GM23338 (cell line): ENCODE results near the gene RELB. TPM values are rescaled to one million over a fixed set of nuclear protein-coding genes. Genes with fewer than 3 reads are reported as not detected.

Experiments used
- CREB1 ChIP-seq: fragments of 250-450 bp; sonication (Bioruptor Pico); IDR thresholded peaks from 2 replicates; pipeline ENCODE4 v1.5.0; 2020; ENCODE audit warnings: low read depth, mild to moderate bottlenecking, moderate library complexity
- EZH2 ChIP-seq: fragments of 200-600 bp; sonication (generic); IDR thresholded peaks from one replicate; pipeline ENCODE4 v1.8.0; 2017; ENCODE audit warnings: antibody characterized with exemption, mild to moderate bottlenecking, low read depth; ENCODE audit not compliant: unreplicated experiment
- EZH2phosphoT487 ChIP-seq: fragments of 200-600 bp; sonication (generic); IDR thresholded peaks from one replicate; pipeline ENCODE4 v1.8.1; 2018; ENCODE audit warnings: antibody characterized with exemption; ENCODE audit not compliant: unreplicated experiment
- NANOG ChIP-seq: IDR thresholded peaks from 2 replicates; pipeline ENCODE4 v1.6.1; 2016; ENCODE audit warnings: antibody characterized with exemption, borderline replicate concordance
- STAT1 ChIP-seq: IDR thresholded peaks from one replicate; pipeline ENCODE4 v1.6.1; 2016; ENCODE audit warnings: antibody characterized with exemption; ENCODE audit not compliant: unreplicated experiment
- ZNF331 ChIP-seq: fragments of 250-450 bp; sonication (Bioruptor Pico); IDR thresholded peaks from 2 replicates; pipeline ENCODE4 v1.5.0; 2020; ENCODE audit warnings: low read depth, mild to moderate bottlenecking, moderate library complexity
- polyA plus RNA-seq: library from polyadenylated mRNA; unstranded; fragments of >200 nt; fragmentation: Nextera tagmentation; extraction: Ambion mirVana; gene quantifications from 2 replicates; pipeline ENCODE4 v1.2.1, GENCODE V29; 2016
- small RNA-seq: library from RNA; depleted of rRNA; stranded (forward); fragments of <200 nt; gene quantifications from one replicate; pipeline ENCODE3, GENCODE V24; 2014; ENCODE audit warnings: low replicate concordance
- total RNA-seq: library from RNA; depleted of rRNA; stranded (reverse); fragments of >200 nt; shearing (Covaris generic); gene quantifications from 2 replicates; pipeline ENCODE4 v1.2.3, GENCODE V29; 2014; rRNA removed
- TF ChIP-seq, protein P1 (sequence below): IDR thresholded peaks from 2 replicates; pipeline ENCODE4 v1.6.1; 2016; ENCODE audit warnings: antibody characterized with exemption
- TF ChIP-seq, protein P2 (sequence below), 2 experiments: fragments of 200-600 bp in 1 of 2; sonication (generic) in 1 of 2; conservative IDR thresholded peaks; 2 replicates each; pipeline versions ENCODE4 v1.5.1 to v1.6.1; 2016 to 2017; ENCODE audit warnings: antibody characterized with exemption in 2 of 2, low read depth in 2 of 2, mild to moderate bottlenecking in 2 of 2, moderate library complexity in 1 of 2

RELB gene
- total and polyA plus RNA-seq, 2 experiments from 2014 or later = 7.9 to 13.1 TPM

DNA sequence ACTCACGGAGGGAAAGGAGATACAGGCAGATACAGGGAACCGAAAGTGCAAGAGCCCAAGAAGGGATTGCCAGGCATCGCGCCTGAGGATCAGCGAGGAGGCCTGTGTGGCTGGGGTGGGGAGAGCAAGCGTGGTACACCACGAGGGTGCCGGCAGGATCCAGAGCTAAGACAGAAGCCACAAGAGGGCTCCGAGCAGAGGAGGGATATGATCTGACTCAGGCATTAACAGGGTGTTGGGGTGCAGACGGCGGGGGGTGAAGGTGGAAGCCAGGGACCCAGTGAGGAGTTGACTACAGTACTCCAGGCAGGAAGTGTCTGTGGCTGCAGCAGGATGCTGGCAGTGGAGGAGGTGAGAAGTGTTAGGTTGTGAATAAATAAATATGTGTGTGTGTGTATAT, 86.3 kb downstream of the RELB start (continued):
- TF ChIP-seq NANOG (no peak), EZH2phosphoT487 (no peak), ZNF331 (CRISPR knock-in tag) (no peak), CREB1 (CRISPR knock-in tag) (no peak), STAT1 (no peak), EZH2 (no peak)
- TF ChIP-seq, protein P1, sequence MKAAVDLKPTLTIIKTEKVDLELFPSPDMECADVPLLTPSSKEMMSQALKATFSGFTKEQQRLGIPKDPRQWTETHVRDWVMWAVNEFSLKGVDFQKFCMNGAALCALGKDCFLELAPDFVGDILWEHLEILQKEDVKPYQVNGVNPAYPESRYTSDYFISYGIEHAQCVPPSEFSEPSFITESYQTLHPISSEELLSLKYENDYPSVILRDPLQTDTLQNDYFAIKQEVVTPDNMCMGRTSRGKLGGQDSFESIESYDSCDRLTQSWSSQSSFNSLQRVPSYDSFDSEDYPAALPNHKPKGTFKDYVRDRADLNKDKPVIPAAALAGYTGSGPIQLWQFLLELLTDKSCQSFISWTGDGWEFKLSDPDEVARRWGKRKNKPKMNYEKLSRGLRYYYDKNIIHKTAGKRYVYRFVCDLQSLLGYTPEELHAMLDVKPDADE = no peak
- TF ChIP-seq, protein P2, sequence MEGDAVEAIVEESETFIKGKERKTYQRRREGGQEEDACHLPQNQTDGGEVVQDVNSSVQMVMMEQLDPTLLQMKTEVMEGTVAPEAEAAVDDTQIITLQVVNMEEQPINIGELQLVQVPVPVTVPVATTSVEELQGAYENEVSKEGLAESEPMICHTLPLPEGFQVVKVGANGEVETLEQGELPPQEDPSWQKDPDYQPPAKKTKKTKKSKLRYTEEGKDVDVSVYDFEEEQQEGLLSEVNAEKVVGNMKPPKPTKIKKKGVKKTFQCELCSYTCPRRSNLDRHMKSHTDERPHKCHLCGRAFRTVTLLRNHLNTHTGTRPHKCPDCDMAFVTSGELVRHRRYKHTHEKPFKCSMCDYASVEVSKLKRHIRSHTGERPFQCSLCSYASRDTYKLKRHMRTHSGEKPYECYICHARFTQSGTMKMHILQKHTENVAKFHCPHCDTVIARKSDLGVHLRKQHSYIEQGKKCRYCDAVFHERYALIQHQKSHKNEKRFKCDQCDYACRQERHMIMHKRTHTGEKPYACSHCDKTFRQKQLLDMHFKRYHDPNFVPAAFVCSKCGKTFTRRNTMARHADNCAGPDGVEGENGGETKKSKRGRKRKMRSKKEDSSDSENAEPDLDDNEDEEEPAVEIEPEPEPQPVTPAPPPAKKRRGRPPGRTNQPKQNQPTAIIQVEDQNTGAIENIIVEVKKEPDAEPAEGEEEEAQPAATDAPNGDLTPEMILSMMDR (conservative IDR thresholded peaks at IDR 0.05; ENCODE audit: low read depth in 2 of 2) = no peak

Small RNAs within 50 kb of the gene (small RNA-seq; reads per million reads assigned to genes)
- not detected for gene RNU6-611P

Other genes starting within 250 kb of the RELB start
- 27.1 and 29.3 TPM in 2 replicates for gene CBLC, start 223.6 kb upstream of the RELB start, total RNA-seq
- gene CBLC, start 223.6 kb upstream of the RELB start, polyA plus RNA-seq = 13.8 and 14.5 TPM in 2 replicates
- gene BCAM, start 192.4 kb upstream of the RELB start, total RNA-seq = 80.5 and 100 TPM in 2 replicates
- 33.3 and 36.9 TPM in 2 replicates for gene BCAM, start 192.4 kb upstream of the RELB start, polyA plus RNA-seq
- gene NECTIN2, start 155.2 kb upstream of the RELB start, total RNA-seq = 230 and 235 TPM in 2 replicates
- 109 and 113 TPM in 2 replicates for gene NECTIN2, start 155.2 kb upstream of the RELB start, polyA plus RNA-seq
- 233 and 273 TPM in 2 replicates for gene TOMM40, start 110.2 kb upstream of the RELB start, total RNA-seq
- gene TOMM40, start 110.2 kb upstream of the RELB start, polyA plus RNA-seq = 135 and 142 TPM in 2 replicates
- gene APOE, start 95.7 kb upstream of the RELB start, total RNA-seq = 1,391 and 1,438 TPM in 2 replicates
- 1,133 and 1,232 TPM in 2 replicates for gene APOE, start 95.7 kb upstream of the RELB start, polyA plus RNA-seq
- gene APOC1, start 86.9 kb upstream of the RELB start, total RNA-seq = 25.4 and 26.8 TPM in 2 replicates
- gene APOC1, start 86.9 kb upstream of the RELB start, polyA plus RNA-seq = 221 and 252 TPM in 2 replicates
- gene APOC4, start 59.2 kb upstream of the RELB start, total RNA-seq = not detected in 2 replicates
- gene APOC4, start 59.2 kb upstream of the RELB start, polyA plus RNA-seq = not detected in 2 replicates
- not detected in 2 replicates for gene APOC2, start 55.4 kb upstream of the RELB start, total RNA-seq
- gene APOC2, start 55.4 kb upstream of the RELB start, polyA plus RNA-seq = not detected in 2 replicates
- 70.6 and 71.5 TPM in 2 replicates for gene CLPTM1, start 46.1 kb upstream of the RELB start, total RNA-seq
- gene CLPTM1, start 46.1 kb upstream of the RELB start, polyA plus RNA-seq = 36.7 and 41.6 TPM in 2 replicates
- 78.7 and 92.3 TPM in 2 replicates for gene CLASRP, start 37.6 kb downstream of the RELB start, total RNA-seq
- gene CLASRP, start 37.6 kb downstream of the RELB start, polyA plus RNA-seq = 26.5 and 27.1 TPM in 2 replicates
- 10.3 and 13.4 TPM in 2 replicates for gene ZNF296, start 75.0 kb downstream of the RELB start, total RNA-seq
- gene ZNF296, start 75.0 kb downstream of the RELB start, polyA plus RNA-seq = 16.5 and 18.6 TPM in 2 replicates
- gene GEMIN7, start 77.8 kb downstream of the RELB start, total RNA-seq = 49.6 and 52.6 TPM in 2 replicates
- gene GEMIN7, start 77.8 kb downstream of the RELB start, polyA plus RNA-seq = 90.5 and 91.6 TPM in 2 replicates
- 33.3 and 47.2 TPM in 2 replicates for gene PPP1R37, start 91.7 kb downstream of the RELB start, total RNA-seq
- gene PPP1R37, start 91.7 kb downstream of the RELB start, polyA plus RNA-seq = 6.9 and 7.8 TPM in 2 replicates
- gene NKPD1, start 159.5 kb downstream of the RELB start, total RNA-seq = 1.3 and 2.2 TPM in 2 replicates
- 0.09 and 0.24 TPM in 2 replicates for gene NKPD1, start 159.5 kb downstream of the RELB start, polyA plus RNA-seq
- gene TRAPPC6A, start 176.8 kb downstream of the RELB start, total RNA-seq = 23.3 and 29.4 TPM in 2 replicates
- gene TRAPPC6A, start 176.8 kb downstream of the RELB start, polyA plus RNA-seq = 74.7 and 81.9 TPM in 2 replicates
- 15.9 and 16.0 TPM in 2 replicates for gene BLOC1S3, start 177.3 kb downstream of the RELB start, total RNA-seq
- 2.5 and 5.0 TPM in 2 replicates for gene BLOC1S3, start 177.3 kb downstream of the RELB start, polyA plus RNA-seq
- gene EXOC3L2, start 243.9 kb downstream of the RELB start, total RNA-seq = 0.35 and 3.2 TPM in 2 replicates
- 2.0 and 2.8 TPM in 2 replicates for gene EXOC3L2, start 243.9 kb downstream of the RELB start, polyA plus RNA-seq
- gene MARK4, start 249.8 kb downstream of the RELB start, total RNA-seq = 38.6 and 40.5 TPM in 2 replicates
- gene MARK4, start 249.8 kb downstream of the RELB start, polyA plus RNA-seq = 15.8 and 16.6 TPM in 2 replicates